ENCODE data around the gene CCDC83.

The CCDC83 gene

GRCh38 chr11:85946221-85946620 lies 91.0 kb downstream of the CCDC83 start:
- no peak overlapping the region for H3K4me3 ChIP-seq (ENCODE audit: low read depth, low read length)
- ChIA-PET CTCF (interaction anchor here (0.6 to 1.2 kb wide), 3 partner anchors 16 to 375 kb away, joined by 3 to 4 read pairs (median 3); no protein-coding TSS in a partner anchor), POLR2A (no interaction called here)
- no peak for TF ChIP-seq ZNF16 (tag by site-specific recombination; IDR thresholded peaks at IDR 0.05; ENCODE audit: low read depth)
- no peaks in the 10 kb centered on the region for H3K9me3 ChIP-seq (ENCODE audit: control insufficient read depth, insufficient read depth, low read depth, low read length)
- no peaks in the 10 kb centered on the region for H3K36me3 ChIP-seq (ENCODE audit: control insufficient read depth in 2 of 2, insufficient read depth in 1 of 2, low read length in 2 of 2)
- no peaks in the 10 kb centered on the region for H3K4me1 ChIP-seq (ENCODE audit: control insufficient read depth, insufficient read depth, low read length)
- H3K27ac ChIP-seq (ENCODE audit: extremely low read depth, low read depth, low read length): no peak overlapping the region

GRCh38 chr11:85947431-85948272 lies 92.5 kb downstream of the CCDC83 start:
- POLR2A ChIA-PET: no interaction called here
- no peaks in the 10 kb centered on the region for H3K4me1 ChIP-seq (ENCODE audit: control insufficient read depth, insufficient read depth, low read length)

More at GRCh38 chr11:85947431-85948272, 92.5 kb downstream of the CCDC83 start:
- no peak overlapping the region for H3K4me3 ChIP-seq (ENCODE audit: low read depth, low read length)
- no peak overlapping the region for H3K27ac ChIP-seq (ENCODE audit: extremely low read depth, low read depth, low read length)
- TF ChIP-seq ZNF624 (tag by site-specific recombination; IDR thresholded peaks at IDR 0.05) (no peak), ZNF114 (tag by site-specific recombination; IDR thresholded peaks at IDR 0.05) (no peak), ZNF354C (tag by site-specific recombination; IDR thresholded peaks at IDR 0.05; ENCODE audit: borderline replicate concordance, low read depth) (no peak), TCF7L2 (IDR thresholded peaks at IDR 0.05; ENCODE audit: borderline replicate concordance, low read depth, low read length) (no peak), KLF8 (tag by site-specific recombination; IDR thresholded peaks at IDR 0.05) (no peak), ZNF48 (tag by site-specific recombination; IDR thresholded peaks at IDR 0.05) (no peak), HOXA7 (CRISPR knock-in tag; IDR thresholded peaks at IDR 0.05; ENCODE audit: borderline replicate concordance) (no peak), ZBTB44 (tag by site-specific recombination; IDR thresholded peaks at IDR 0.05) (no peak), PRDM2 (tag by site-specific recombination; IDR thresholded peaks at IDR 0.05; ENCODE audit: borderline replicate concordance) (no peak), HOXC10 (CRISPR knock-in tag; IDR thresholded peaks at IDR 0.05) (no peak), ZSCAN30 (tag by site-specific recombination; IDR thresholded peaks at IDR 0.05) (no peak), ZBTB21 (tag by site-specific recombination; IDR thresholded peaks at IDR 0.05) (no peak), ZNF580 (tag by site-specific recombination; IDR thresholded peaks at IDR 0.05) (no peak), WT1 (tag by site-specific recombination; IDR thresholded peaks at IDR 0.05) (no peak), ZBTB6 (tag by site-specific recombination; IDR thresholded peaks at IDR 0.05) (no peak), KLF16 (tag by site-specific recombination; IDR thresholded peaks at IDR 0.05) (no peak), ZEB2 (tag by site-specific recombination; IDR thresholded peaks at IDR 0.05) (no peak), ZNF843 (tag by site-specific recombination; IDR thresholded peaks at IDR 0.05) (no peak)
- no peaks in the 10 kb centered on the region for H3K9me3 ChIP-seq (ENCODE audit: control insufficient read depth, insufficient read depth, low read depth, low read length)
- H3K36me3 ChIP-seq (ENCODE audit: control insufficient read depth in 2 of 2, insufficient read depth in 1 of 2, low read length in 2 of 2): no peaks in the 10 kb centered on the region
- CTCF ChIA-PET: interaction anchor here (0.7 kb wide), 1 partner anchor 283 kb away, joined by 3 read pairs; no protein-coding TSS in a partner anchor

Data from HEK293 (cell line).